HCT116 (cell line): ENCODE data around the gene CENPU.

ENCODE experiments used
- ELF1 ChIP-seq: IDR thresholded peaks from 2 replicates; pipeline ENCODE4 v1.6.1; 2012; ENCODE audit warnings: low read depth, borderline replicate concordance
- JUND ChIP-seq: IDR thresholded peaks from 2 replicates; pipeline ENCODE4 v1.6.1; 2012
- POLR2A ChIP-seq: IDR thresholded peaks from 2 replicates; pipeline ENCODE4 v1.7.0; 2011; ENCODE audit warnings: borderline replicate concordance; ENCODE audit not compliant: insufficient read depth, insufficient read length; ENCODE audit errors: extremely low read depth
- POLR2AphosphoS5 ChIP-seq: IDR thresholded peaks from 2 replicates; pipeline ENCODE4 v1.6.1; 2011; ENCODE audit warnings: mild to moderate bottlenecking, low read depth, low read length, moderate library complexity
- RAD21 ChIP-seq: IDR thresholded peaks from 2 replicates; pipeline ENCODE4 v1.6.1; 2012; ENCODE audit warnings: low read depth, mild to moderate bottlenecking
- SIN3A ChIP-seq: IDR thresholded peaks from 2 replicates; pipeline ENCODE4 v1.6.1; 2012; ENCODE audit warnings: low read depth
- ZFX ChIP-seq: fragments of 450-650 bp; IDR thresholded peaks from 2 replicates; pipeline ENCODE4 v1.6.1; 2017
- TF ChIP-seq, protein P1 (sequence below), 3 experiments: fragments of 200-600 bp in 1 of 3; sonication (generic) in 1 of 3; IDR thresholded peaks in 2 of 3; conservative IDR thresholded peaks in 1 of 3; 2 replicates each; pipeline ENCODE4 v1.5.1; 2012 to 2017; ENCODE audit warnings: low read depth in 2 of 3, low read length in 2 of 3, antibody characterized with exemption in 1 of 3, borderline replicate concordance in 1 of 3, control low read depth in 1 of 3, mild to moderate bottlenecking in 1 of 3, mixed read lengths in 1 of 3, mixed run types in 1 of 3, moderate library complexity in 1 of 3; ENCODE audit not compliant: insufficient read depth in 1 of 3
- TF ChIP-seq, protein P2 (sequence below): IDR thresholded peaks from 2 replicates; pipeline ENCODE4 v1.6.1; 2012

DNA sequence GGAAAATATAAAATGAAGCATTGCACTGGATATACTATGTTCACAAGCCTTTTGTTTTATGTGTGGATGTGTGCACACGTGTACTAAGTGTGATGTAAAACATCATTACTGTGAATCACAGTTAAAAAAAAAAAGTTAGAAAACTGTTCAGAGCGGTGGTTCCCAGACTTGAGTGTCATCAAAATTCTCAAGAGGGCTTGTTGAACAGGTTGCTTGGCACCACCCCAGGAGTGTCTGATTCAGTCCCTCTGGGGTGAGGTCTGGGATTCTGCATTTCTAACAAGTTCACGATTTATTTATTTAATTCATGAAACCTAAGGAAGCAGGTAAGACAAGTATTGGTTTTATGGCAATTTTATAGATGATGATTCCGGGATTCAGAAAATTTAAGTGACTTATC, 1.8 kb downstream of the CENPU start:
- TF ChIP-seq, protein P1, sequence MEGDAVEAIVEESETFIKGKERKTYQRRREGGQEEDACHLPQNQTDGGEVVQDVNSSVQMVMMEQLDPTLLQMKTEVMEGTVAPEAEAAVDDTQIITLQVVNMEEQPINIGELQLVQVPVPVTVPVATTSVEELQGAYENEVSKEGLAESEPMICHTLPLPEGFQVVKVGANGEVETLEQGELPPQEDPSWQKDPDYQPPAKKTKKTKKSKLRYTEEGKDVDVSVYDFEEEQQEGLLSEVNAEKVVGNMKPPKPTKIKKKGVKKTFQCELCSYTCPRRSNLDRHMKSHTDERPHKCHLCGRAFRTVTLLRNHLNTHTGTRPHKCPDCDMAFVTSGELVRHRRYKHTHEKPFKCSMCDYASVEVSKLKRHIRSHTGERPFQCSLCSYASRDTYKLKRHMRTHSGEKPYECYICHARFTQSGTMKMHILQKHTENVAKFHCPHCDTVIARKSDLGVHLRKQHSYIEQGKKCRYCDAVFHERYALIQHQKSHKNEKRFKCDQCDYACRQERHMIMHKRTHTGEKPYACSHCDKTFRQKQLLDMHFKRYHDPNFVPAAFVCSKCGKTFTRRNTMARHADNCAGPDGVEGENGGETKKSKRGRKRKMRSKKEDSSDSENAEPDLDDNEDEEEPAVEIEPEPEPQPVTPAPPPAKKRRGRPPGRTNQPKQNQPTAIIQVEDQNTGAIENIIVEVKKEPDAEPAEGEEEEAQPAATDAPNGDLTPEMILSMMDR (IDR thresholded peaks at IDR 0.05 in 2 of 3, conservative IDR thresholded peaks at IDR 0.05 in 1 of 3; ENCODE audit: borderline replicate concordance in 1 of 3, insufficient read depth in 1 of 3, low read depth in 2 of 3, low read length in 2 of 3), result no peak
- TF ChIP-seq POLR2AphosphoS5 (no peak), ELF1 (no peak), POLR2A (no peak), JUND (no peak), RAD21 (no peak), ZFX (no peak), SIN3A (no peak)
- TF ChIP-seq, protein P2, sequence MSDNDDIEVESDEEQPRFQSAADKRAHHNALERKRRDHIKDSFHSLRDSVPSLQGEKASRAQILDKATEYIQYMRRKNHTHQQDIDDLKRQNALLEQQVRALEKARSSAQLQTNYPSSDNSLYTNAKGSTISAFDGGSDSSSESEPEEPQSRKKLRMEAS, result no peak
